H9 (cell line): ENCODE results near the gene FMO5. TPM values are rescaled to one million over a fixed set of nuclear protein-coding genes. Genes with fewer than 3 reads are reported as not detected.

Experiments
- DNase-seq: peaks from one replicate; pipeline ENCODE4 v3.0.0-alpha.2; 2017
- H2AFZ ChIP-seq: one replicate; pipeline ENCODE4 v1.6.1; 2013; ENCODE audit warnings: mild to moderate bottlenecking, low read length, control low read depth, moderate library complexity
- H2AK5ac ChIP-seq: 2 replicates; pipeline ENCODE4 v1.6.1; 2013; ENCODE audit warnings: low read length, control low read depth, mixed read lengths; ENCODE audit not compliant: insufficient read length
- H2BK120ac ChIP-seq: one replicate; pipeline ENCODE4 v1.6.1; 2013; ENCODE audit warnings: low read depth, mild to moderate bottlenecking, low read length, control low read depth, inconsistent platforms; ENCODE audit not compliant: poor library complexity, severe bottlenecking
- H2BK12ac ChIP-seq: 2 replicates; pipeline ENCODE4 v1.6.1; 2013; ENCODE audit warnings: low read length, control low read depth, mixed read lengths, low read depth; ENCODE audit not compliant: insufficient read length
- H2BK15ac ChIP-seq: 2 replicates; pipeline ENCODE4 v1.6.1; 2013; ENCODE audit warnings: low read depth, low read length, control low read depth
- H2BK20ac ChIP-seq: one replicate; pipeline ENCODE4 v1.6.1; 2013; ENCODE audit warnings: low read depth, mild to moderate bottlenecking, low read length, control low read depth, inconsistent platforms; ENCODE audit not compliant: poor library complexity, severe bottlenecking
- H2BK5ac ChIP-seq: 2 replicates; pipeline ENCODE4 v1.6.1; 2013; ENCODE audit warnings: low read length, control low read depth, mixed read lengths; ENCODE audit not compliant: insufficient read length
- H3K14ac ChIP-seq: 2 replicates; pipeline ENCODE4 v1.6.1; 2013; ENCODE audit warnings: low read length, control low read depth; ENCODE audit not compliant: insufficient read depth
- H3K18ac ChIP-seq: 2 replicates; pipeline ENCODE4 v1.6.1; 2013; ENCODE audit warnings: low read depth, mild to moderate bottlenecking, mixed read lengths, low read length, control low read depth; ENCODE audit not compliant: insufficient read length
- H3K23ac ChIP-seq: 2 replicates; pipeline ENCODE4 v1.6.1; 2013; ENCODE audit warnings: low read length, control low read depth, mixed read lengths, low read depth; ENCODE audit not compliant: insufficient read length
- H3K23me2 ChIP-seq: 2 replicates; pipeline ENCODE4 v1.6.1; 2013; ENCODE audit warnings: low read depth, mild to moderate bottlenecking, mixed read lengths, low read length, control low read depth; ENCODE audit not compliant: insufficient read length, poor library complexity, severe bottlenecking
- H3K27ac ChIP-seq: 2 replicates; pipeline ENCODE4 v1.5.1; 2013; ENCODE audit warnings: low read length, control low read depth, mixed read lengths, low read depth; ENCODE audit not compliant: insufficient read length
- H3K27me3 ChIP-seq: 2 replicates; pipeline ENCODE4 v1.6.1; 2013; ENCODE audit warnings: low read length, control low read depth, inconsistent platforms; ENCODE audit not compliant: insufficient read depth
- H3K4ac ChIP-seq: 2 replicates; pipeline ENCODE4 v1.6.1; 2013; ENCODE audit warnings: low read depth, mild to moderate bottlenecking, control low read depth, inconsistent platforms, low read length, moderate library complexity
- H3K4me1 ChIP-seq: 2 replicates; pipeline ENCODE4 v1.6.1; 2013; ENCODE audit warnings: low read length, control low read depth, inconsistent platforms; ENCODE audit not compliant: insufficient read depth
- H3K4me2 ChIP-seq: 2 replicates; pipeline ENCODE4 v1.6.1; 2013; ENCODE audit warnings: low read length, control low read depth, mixed read lengths; ENCODE audit not compliant: insufficient read length, insufficient read depth
- H3K56ac ChIP-seq: 2 replicates; pipeline ENCODE4 v1.6.1; 2013; ENCODE audit warnings: low read depth, mild to moderate bottlenecking, mixed read lengths, low read length, control low read depth; ENCODE audit not compliant: insufficient read length
- H3K79me1 ChIP-seq: 2 replicates; pipeline ENCODE4 v1.6.1; 2013; ENCODE audit warnings: low read depth, mild to moderate bottlenecking, moderate library complexity, low read length, control low read depth, inconsistent platforms; ENCODE audit not compliant: insufficient read depth, poor library complexity, severe bottlenecking
- H3K79me2 ChIP-seq: 2 replicates; pipeline ENCODE4 v1.6.1; 2013; ENCODE audit warnings: low read length, control low read depth, inconsistent platforms; ENCODE audit not compliant: insufficient read depth
- H3K9ac ChIP-seq: 2 replicates; pipeline ENCODE4 v1.6.1; 2013; ENCODE audit warnings: low read length, control low read depth, mixed read lengths; ENCODE audit not compliant: insufficient read length; ENCODE audit errors: extremely low read depth
- H3K9me3 ChIP-seq: one replicate; pipeline ENCODE4 v1.6.1; 2013; ENCODE audit warnings: low read depth, low read length, inconsistent platforms; ENCODE audit not compliant: control insufficient read depth
- H3T11ph ChIP-seq: one replicate; pipeline ENCODE4 v1.6.1; 2013; ENCODE audit warnings: mild to moderate bottlenecking, low read length, control low read depth, inconsistent platforms
- H4K20me1 ChIP-seq: one replicate; pipeline ENCODE4 v1.6.1; 2013; ENCODE audit not compliant: control insufficient read depth, insufficient read length, insufficient read depth
- H4K5ac ChIP-seq: 2 replicates; pipeline ENCODE4 v1.6.1; 2013; ENCODE audit warnings: low read depth, mild to moderate bottlenecking, mixed read lengths, low read length, control low read depth; ENCODE audit not compliant: insufficient read length
- H4K8ac ChIP-seq: replicated peaks from 2 replicates; pipeline ENCODE4 v1.6.1; 2013; ENCODE audit warnings: low read length, control low read depth, mixed read lengths, low read depth; ENCODE audit not compliant: insufficient read length
- H4K91ac ChIP-seq: 2 replicates; pipeline ENCODE4 v1.6.1; 2013; ENCODE audit warnings: low read depth, mild to moderate bottlenecking, moderate library complexity, mixed read lengths, low read length, control low read depth; ENCODE audit not compliant: insufficient read length
- H3K27ac Mint-ChIP-seq, 3 experiments: 2 replicates in 2 of 3; 3 replicates in 1 of 3; pipeline ENCODE4 v1.8.0; 2020 to 2021; ENCODE audit warnings: mixed read lengths in 3 of 3, mild to moderate bottlenecking in 1 of 3, moderate library complexity in 1 of 3
- H3K27me3 Mint-ChIP-seq: 2 replicates; pipeline ENCODE4 v1.8.0; 2021; ENCODE audit warnings: low read depth, mild to moderate bottlenecking, moderate library complexity, mixed read lengths
- H3K36me3 Mint-ChIP-seq, 3 experiments: 2 replicates in 2 of 3; 3 replicates in 1 of 3; pipeline ENCODE4 v1.8.0; 2020 to 2021; ENCODE audit warnings: low read depth in 3 of 3, mixed read lengths in 3 of 3; ENCODE audit not compliant: insufficient read depth in 1 of 3
- H3K4me1 Mint-ChIP-seq, 2 experiments: 2 replicates each; pipeline ENCODE4 v1.8.0; 2020; ENCODE audit warnings: mixed read lengths in 2 of 2
- H3K4me3 Mint-ChIP-seq, 2 experiments: 2 replicates in 1 of 2; 3 replicates in 1 of 2; pipeline ENCODE4 v1.8.0; 2020 to 2021; ENCODE audit warnings: mild to moderate bottlenecking in 2 of 2, mixed read lengths in 2 of 2, moderate library complexity in 1 of 2
- H3K9me3 Mint-ChIP-seq, 2 experiments: 2 replicates in 1 of 2; 3 replicates in 1 of 2; pipeline ENCODE4 v1.8.0; 2020; ENCODE audit warnings: mild to moderate bottlenecking in 2 of 2, mixed read lengths in 2 of 2, moderate library complexity in 1 of 2
- CTCF ChIP-seq: fragments of 200-600 bp; sonication (generic); conservative IDR thresholded peaks from 3 replicates; pipeline ENCODE4 v1.8.0; 2021; ENCODE audit warnings: antibody characterized with exemption, mild to moderate bottlenecking
- WGBS: extraction: QIAGEN DNeasy Blood & Tissue Kit; methylation state at CpG from one replicate; pipeline ENCODE4 v1.1.7; 2013; ENCODE audit warnings: missing lambda C conversion rate, low lambda C conversion rate, mixed read lengths; ENCODE audit not compliant: insufficient read length; ENCODE audit errors: extremely low coverage; 5-methylcytosine and 5-hydroxymethylcytosine counted together
- total RNA-seq: library from RNA; stranded (reverse); gene quantifications from 2 replicates; pipeline ENCODE4 v1.2.1, GENCODE V29; 2021

FMO5 gene
- total RNA-seq, 1 experiment from 2014 or later, result 0.61 TPM

GRCh38 chr1:147207192-147207591 lies 17.9 kb downstream of the FMO5 start:
- Histone ChIP-seq H2AFZ (no peak overlapping the region), H2BK20ac (no peak overlapping the region), H4K91ac (no peak overlapping the region), H3K4me1 (no peaks in the 10 kb centered on the region), H3K9me3 (no peaks in the 10 kb centered on the region), H3K79me2 (no peaks in the 10 kb centered on the region), H3K9ac (no peak overlapping the region), H4K20me1 (no peaks in the 10 kb centered on the region), H4K5ac (no peak overlapping the region), H3K23ac (no peak overlapping the region), H3K56ac (no peak overlapping the region), H3K23me2 (no peaks in the 10 kb centered on the region), H3K27ac (no peak overlapping the region), H3K4ac (no peak overlapping the region), H2BK5ac (no peak overlapping the region), H3K18ac (no peak overlapping the region), H3T11ph (no peak overlapping the region), H2BK120ac (no peak overlapping the region), H3K14ac (no peak overlapping the region), H2BK15ac (no peak overlapping the region), H3K27me3 (no peaks in the 10 kb centered on the region), H2BK12ac (no peak overlapping the region), H4K8ac (no peak overlapping the region), H2AK5ac (no peak overlapping the region), H3K79me1 (no peaks in the 10 kb centered on the region), H3K4me2 (no peak overlapping the region)
- no peak overlapping the region for H3K4me3 Mint-ChIP-seq
- no peak for DNase-seq
- no peaks in the 10 kb centered on the region for H3K4me1 Mint-ChIP-seq
- no peak for TF ChIP-seq CTCF
- H3K27ac Mint-ChIP-seq, result no peak overlapping the region
- no CpG with 5 or more reads among the region's 1 CpG for WGBS
- H3K27me3 Mint-ChIP-seq, result no peaks in the 10 kb centered on the region; the same call in 1 of the 2 replicates
- no peaks in the 10 kb centered on the region; a peak in 1 of 7 replicates for H3K36me3 Mint-ChIP-seq
- no peaks in the 10 kb centered on the region for H3K9me3 Mint-ChIP-seq
